ENCODE results near the gene PIK3R6.

- no peak for TF ChIP-seq CTCF (IDR thresholded peaks at IDR 0.05)
- no peak for TF ChIP-seq POLR2A (IDR thresholded peaks at IDR 0.05)
Observed at GRCh38 chr17:8870406-8871040, 3.0 kb upstream of the PIK3R6 start.
